HepG2 (cell line): Measurements from ENCODE around the gene ATRAID. TPM values are rescaled to one million over a fixed set of nuclear protein-coding genes. Genes with fewer than 3 reads are reported as not detected.

Experiments
- ARHGAP35 ChIP-seq: sonication (generic); formaldehyde crosslinking; IDR thresholded peaks from 2 replicates; pipeline ENCODE4 v1.9.0; 2022; ENCODE audit warnings: mild to moderate bottlenecking, inconsistent platforms, moderate library complexity, missing genetic modification reagents, borderline replicate concordance
- ATF7-NPFF ChIP-seq: sonication (generic); formaldehyde crosslinking; IDR thresholded peaks from 2 replicates; pipeline ENCODE4 v1.8.1; 2023; ENCODE audit warnings: mild to moderate bottlenecking, low read depth, missing genetic modification reagents, moderate library complexity
- CAMTA2 ChIP-seq: sonication (generic); formaldehyde crosslinking; IDR thresholded peaks from 2 replicates; pipeline ENCODE4 v1.4.0; 2020; ENCODE audit warnings: mild to moderate bottlenecking, missing genetic modification reagents, borderline replicate concordance
- FOXM1 ChIP-seq: sonication (generic); formaldehyde crosslinking; IDR thresholded peaks from 2 replicates; pipeline ENCODE4 v1.5.0; 2020; ENCODE audit warnings: missing genetic modification reagents
- GLI4 ChIP-seq: sonication (generic); formaldehyde crosslinking; IDR thresholded peaks from 2 replicates; pipeline ENCODE4 v1.5.1; 2020; ENCODE audit warnings: missing genetic modification reagents, mild to moderate bottlenecking, moderate library complexity, borderline replicate concordance
- NCOA2 ChIP-seq: sonication (generic); formaldehyde crosslinking; IDR thresholded peaks from 2 replicates; pipeline ENCODE4 v1.8.0; 2022; ENCODE audit warnings: inconsistent platforms
- PRPF4 ChIP-seq: fragments of 200-400 bp; formaldehyde crosslinking; IDR thresholded peaks from 2 replicates; pipeline ENCODE4 v1.6.1; 2016; ENCODE audit warnings: low read length, low read depth; ENCODE audit not compliant: poor library complexity, severe bottlenecking
- RAD51 ChIP-seq: fragments of 450-650 bp; IDR thresholded peaks from 2 replicates; pipeline ENCODE4 v1.6.1; 2016; ENCODE audit warnings: borderline replicate concordance
- SRY ChIP-seq: sonication (generic); formaldehyde crosslinking; IDR thresholded peaks from 2 replicates; pipeline ENCODE4 v1.8.0; 2022; ENCODE audit warnings: mild to moderate bottlenecking, missing genetic modification reagents
- THYN1 ChIP-seq: sonication (generic); formaldehyde crosslinking; IDR thresholded peaks from 2 replicates; pipeline ENCODE4 v1.8.1; 2023; ENCODE audit warnings: low read depth, mild to moderate bottlenecking, moderate library complexity, missing genetic modification reagents, borderline replicate concordance
- ZBTB20 ChIP-seq: sonication (generic); formaldehyde crosslinking; IDR thresholded peaks from 2 replicates; pipeline ENCODE4 v1.8.1; 2023; ENCODE audit warnings: missing genetic modification reagents, low read depth, mild to moderate bottlenecking, borderline replicate concordance
- ZBTB21 ChIP-seq: sonication (generic); formaldehyde crosslinking; IDR thresholded peaks from 2 replicates; pipeline ENCODE4 v1.4.0; 2020; ENCODE audit warnings: missing genetic modification reagents
- ZBTB33 ChIP-seq: sonication (generic); formaldehyde crosslinking; IDR thresholded peaks from 2 replicates; pipeline ENCODE4 v1.4.0; 2020; ENCODE audit warnings: missing genetic modification reagents
- ZNF207 ChIP-seq: fragments of 450-650 bp; IDR thresholded peaks from 2 replicates; pipeline ENCODE4 v1.6.1; 2016; ENCODE audit warnings: antibody characterized with exemption, borderline replicate concordance
- polyA plus RNA-seq, 8 experiments: library from polyadenylated mRNA; depleted of rRNA in 3 of 8; stranded (reverse) in 7 of 8; unstranded in 1 of 8; fragments of >200 nt; fragmentation: Illumina TruSeq in 4 of 8; extraction: Trizol in 4 of 8; gene quantifications; 2 replicates each; pipeline versions ENCODE4 v1.2.1 to v1.2.3, GENCODE V29; 2011 to 2016; ENCODE audit warnings: low read depth in 4 of 8, missing spikeins in 1 of 8, mixed read lengths in 1 of 8; ENCODE audit not compliant: insufficient read depth in 1 of 8
- total RNA-seq, 5 experiments: library from RNA; depleted of rRNA; stranded (reverse); fragments of >200 nt; fragmentation: Illumina TruSeq; extraction: Trizol; gene quantifications; 2 replicates each; pipeline ENCODE4 v1.2.3, GENCODE V29; 2016; ENCODE audit warnings: low read depth in 1 of 5
- TF ChIP-seq, protein P1 (sequence below): sonication (generic); formaldehyde crosslinking; IDR thresholded peaks from 2 replicates; pipeline ENCODE4 v1.5.0; 2020; ENCODE audit warnings: missing genetic modification reagents, mild to moderate bottlenecking, borderline replicate concordance
- TF ChIP-seq, protein P2 (sequence below): sonication (generic); formaldehyde crosslinking; IDR thresholded peaks from 2 replicates; pipeline ENCODE4 v1.5.0; 2020; ENCODE audit warnings: missing genetic modification reagents
- TF ChIP-seq, protein P3 (sequence below): sonication (generic); formaldehyde crosslinking; IDR thresholded peaks from 2 replicates; pipeline ENCODE4 v1.9.0; 2021; ENCODE audit warnings: mild to moderate bottlenecking, missing genetic modification reagents

Gene ATRAID
- total and polyA plus RNA-seq, 2 of the 13 experiments (the other 11 are each of a cell fraction or from before 2014, with no cell fraction given) = 207 to 382 TPM

DNA sequence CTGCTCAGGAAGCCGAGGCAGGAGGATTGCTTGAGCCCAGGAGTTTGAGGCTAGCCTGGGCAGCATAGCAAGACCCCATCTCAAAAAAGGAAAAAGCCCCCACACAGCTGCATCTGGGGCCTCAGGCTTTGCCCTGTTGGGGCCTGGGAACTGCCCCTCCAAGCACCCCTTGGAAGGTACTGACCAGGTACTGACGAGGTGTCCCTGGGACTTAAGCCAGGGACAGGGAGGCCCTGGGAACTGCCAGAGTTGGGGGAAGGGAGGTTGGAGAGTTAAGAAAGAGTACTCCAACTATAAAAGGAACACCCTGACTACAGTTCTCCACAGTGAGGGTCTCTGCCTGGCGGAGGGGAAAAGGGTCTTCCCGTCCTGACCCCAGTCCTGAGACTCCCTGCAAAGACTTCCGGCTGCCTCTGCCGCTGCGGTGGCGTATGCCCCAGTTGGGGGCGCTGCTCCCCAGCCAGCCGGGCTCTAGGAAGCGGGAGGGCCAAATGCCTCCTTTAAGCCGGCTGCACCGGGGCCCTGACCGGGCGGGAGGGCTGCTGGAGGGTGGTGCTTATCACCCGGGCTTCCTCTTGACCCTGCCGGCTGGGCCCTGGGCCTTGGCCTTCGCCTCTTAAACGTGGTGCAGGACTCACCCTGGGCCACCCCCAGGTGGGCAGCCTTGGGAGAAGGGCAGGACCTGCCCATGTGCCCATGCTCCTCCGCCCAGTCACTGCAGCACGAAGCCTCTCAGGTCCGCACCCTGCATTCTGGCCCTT is 38.2 kb downstream of the ATRAID start (continued):
- no peak for TF ChIP-seq THYN1 (CRISPR knock-in tag)
- TF ChIP-seq ZBTB33 (CRISPR knock-in tag) = peak; percentile 56; the same call in 1 of the 2 replicates
- TF ChIP-seq ZBTB21 (CRISPR knock-in tag) = no peak
- TF ChIP-seq, protein P1, sequence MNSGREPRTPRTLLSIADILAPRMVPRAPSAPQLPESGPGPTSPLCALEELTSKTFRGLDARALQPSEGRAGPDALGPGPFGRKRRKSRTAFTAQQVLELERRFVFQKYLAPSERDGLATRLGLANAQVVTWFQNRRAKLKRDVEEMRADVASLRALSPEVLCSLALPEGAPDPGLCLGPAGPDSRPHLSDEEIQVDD = no peak
- TF ChIP-seq ATF7-NPFF (CRISPR knock-in tag) = no peak
- TF ChIP-seq FOXM1 (CRISPR knock-in tag) = no peak
- no peak for TF ChIP-seq PRPF4
- TF ChIP-seq CAMTA2 = 0 out of 2 replicates have a peak, but pooled peaks have one; percentile 43
- TF ChIP-seq SRY (CRISPR knock-in tag) = no peak
- TF ChIP-seq GLI4 = peak; percentile 62; the same call in 1 of the 2 replicates
- TF ChIP-seq, protein P2, sequence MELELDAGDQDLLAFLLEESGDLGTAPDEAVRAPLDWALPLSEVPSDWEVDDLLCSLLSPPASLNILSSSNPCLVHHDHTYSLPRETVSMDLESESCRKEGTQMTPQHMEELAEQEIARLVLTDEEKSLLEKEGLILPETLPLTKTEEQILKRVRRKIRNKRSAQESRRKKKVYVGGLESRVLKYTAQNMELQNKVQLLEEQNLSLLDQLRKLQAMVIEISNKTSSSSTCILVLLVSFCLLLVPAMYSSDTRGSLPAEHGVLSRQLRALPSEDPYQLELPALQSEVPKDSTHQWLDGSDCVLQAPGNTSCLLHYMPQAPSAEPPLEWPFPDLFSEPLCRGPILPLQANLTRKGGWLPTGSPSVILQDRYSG (CRISPR knock-in tag) = no peak
- TF ChIP-seq NCOA2 (CRISPR knock-in tag) = no peak
- TF ChIP-seq RAD51 = no peak
- TF ChIP-seq, protein P3, sequence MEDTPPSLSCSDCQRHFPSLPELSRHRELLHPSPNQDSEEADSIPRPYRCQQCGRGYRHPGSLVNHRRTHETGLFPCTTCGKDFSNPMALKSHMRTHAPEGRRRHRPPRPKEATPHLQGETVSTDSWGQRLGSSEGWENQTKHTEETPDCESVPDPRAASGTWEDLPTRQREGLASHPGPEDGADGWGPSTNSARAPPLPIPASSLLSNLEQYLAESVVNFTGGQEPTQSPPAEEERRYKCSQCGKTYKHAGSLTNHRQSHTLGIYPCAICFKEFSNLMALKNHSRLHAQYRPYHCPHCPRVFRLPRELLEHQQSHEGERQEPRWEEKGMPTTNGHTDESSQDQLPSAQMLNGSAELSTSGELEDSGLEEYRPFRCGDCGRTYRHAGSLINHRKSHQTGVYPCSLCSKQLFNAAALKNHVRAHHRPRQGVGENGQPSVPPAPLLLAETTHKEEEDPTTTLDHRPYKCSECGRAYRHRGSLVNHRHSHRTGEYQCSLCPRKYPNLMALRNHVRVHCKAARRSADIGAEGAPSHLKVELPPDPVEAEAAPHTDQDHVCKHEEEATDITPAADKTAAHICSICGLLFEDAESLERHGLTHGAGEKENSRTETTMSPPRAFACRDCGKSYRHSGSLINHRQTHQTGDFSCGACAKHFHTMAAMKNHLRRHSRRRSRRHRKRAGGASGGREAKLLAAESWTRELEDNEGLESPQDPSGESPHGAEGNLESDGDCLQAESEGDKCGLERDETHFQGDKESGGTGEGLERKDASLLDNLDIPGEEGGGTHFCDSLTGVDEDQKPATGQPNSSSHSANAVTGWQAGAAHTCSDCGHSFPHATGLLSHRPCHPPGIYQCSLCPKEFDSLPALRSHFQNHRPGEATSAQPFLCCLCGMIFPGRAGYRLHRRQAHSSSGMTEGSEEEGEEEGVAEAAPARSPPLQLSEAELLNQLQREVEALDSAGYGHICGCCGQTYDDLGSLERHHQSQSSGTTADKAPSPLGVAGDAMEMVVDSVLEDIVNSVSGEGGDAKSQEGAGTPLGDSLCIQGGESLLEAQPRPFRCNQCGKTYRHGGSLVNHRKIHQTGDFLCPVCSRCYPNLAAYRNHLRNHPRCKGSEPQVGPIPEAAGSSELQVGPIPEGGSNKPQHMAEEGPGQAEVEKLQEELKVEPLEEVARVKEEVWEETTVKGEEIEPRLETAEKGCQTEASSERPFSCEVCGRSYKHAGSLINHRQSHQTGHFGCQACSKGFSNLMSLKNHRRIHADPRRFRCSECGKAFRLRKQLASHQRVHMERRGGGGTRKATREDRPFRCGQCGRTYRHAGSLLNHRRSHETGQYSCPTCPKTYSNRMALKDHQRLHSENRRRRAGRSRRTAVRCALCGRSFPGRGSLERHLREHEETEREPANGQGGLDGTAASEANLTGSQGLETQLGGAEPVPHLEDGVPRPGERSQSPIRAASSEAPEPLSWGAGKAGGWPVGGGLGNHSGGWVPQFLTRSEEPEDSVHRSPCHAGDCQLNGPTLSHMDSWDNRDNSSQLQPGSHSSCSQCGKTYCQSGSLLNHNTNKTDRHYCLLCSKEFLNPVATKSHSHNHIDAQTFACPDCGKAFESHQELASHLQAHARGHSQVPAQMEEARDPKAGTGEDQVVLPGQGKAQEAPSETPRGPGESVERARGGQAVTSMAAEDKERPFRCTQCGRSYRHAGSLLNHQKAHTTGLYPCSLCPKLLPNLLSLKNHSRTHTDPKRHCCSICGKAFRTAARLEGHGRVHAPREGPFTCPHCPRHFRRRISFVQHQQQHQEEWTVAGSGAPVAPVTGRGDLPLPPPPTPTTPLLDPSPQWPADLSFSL = no peak
- TF ChIP-seq ZBTB20 = 0 out of 2 replicates have a peak, but pooled peaks have one; percentile 49
- TF ChIP-seq ARHGAP35 (CRISPR knock-in tag) = no peak; the same call in 1 of the 2 replicates
- no peak for TF ChIP-seq ZNF207
